ENCODE results near the gene DNAH14. TPM values are rescaled to one million over a fixed set of nuclear protein-coding genes. Genes with fewer than 3 reads are reported as not detected.

Gene DNAH14
- total RNA-seq, 2 donors from 2014 or later = 36.6 to 41.6 TPM

GRCh38 chr1:225422795-225423517 is 493.5 kb downstream of the DNAH14 start:
- Histone ChIP-seq H3K9ac (ENCODE audit: extremely low read depth, low read length, poor library complexity, severe bottlenecking) (no peak overlapping the region), H3K27me3 (ENCODE audit: control insufficient read depth, insufficient read depth, low read length, poor library complexity, severe bottlenecking) (peaks cover 5% of the 10 kb centered on the region), H3K4me1 (ENCODE audit: control insufficient read depth, insufficient read depth, low read length) (peaks cover 4% of the 10 kb centered on the region), H3K36me3 (ENCODE audit: control insufficient read depth, insufficient read depth, low read length) (peaks cover 48% of the 10 kb centered on the region), H3K9me3 (ENCODE audit: control insufficient read depth, low read length) (no peaks in the 10 kb centered on the region), H3K4me3 (ENCODE audit: low read length) (no peak overlapping the region), H3K27ac (ENCODE audit: low read depth, low read length) (no peak overlapping the region)
- TF ChIP-seq, protein P1, sequence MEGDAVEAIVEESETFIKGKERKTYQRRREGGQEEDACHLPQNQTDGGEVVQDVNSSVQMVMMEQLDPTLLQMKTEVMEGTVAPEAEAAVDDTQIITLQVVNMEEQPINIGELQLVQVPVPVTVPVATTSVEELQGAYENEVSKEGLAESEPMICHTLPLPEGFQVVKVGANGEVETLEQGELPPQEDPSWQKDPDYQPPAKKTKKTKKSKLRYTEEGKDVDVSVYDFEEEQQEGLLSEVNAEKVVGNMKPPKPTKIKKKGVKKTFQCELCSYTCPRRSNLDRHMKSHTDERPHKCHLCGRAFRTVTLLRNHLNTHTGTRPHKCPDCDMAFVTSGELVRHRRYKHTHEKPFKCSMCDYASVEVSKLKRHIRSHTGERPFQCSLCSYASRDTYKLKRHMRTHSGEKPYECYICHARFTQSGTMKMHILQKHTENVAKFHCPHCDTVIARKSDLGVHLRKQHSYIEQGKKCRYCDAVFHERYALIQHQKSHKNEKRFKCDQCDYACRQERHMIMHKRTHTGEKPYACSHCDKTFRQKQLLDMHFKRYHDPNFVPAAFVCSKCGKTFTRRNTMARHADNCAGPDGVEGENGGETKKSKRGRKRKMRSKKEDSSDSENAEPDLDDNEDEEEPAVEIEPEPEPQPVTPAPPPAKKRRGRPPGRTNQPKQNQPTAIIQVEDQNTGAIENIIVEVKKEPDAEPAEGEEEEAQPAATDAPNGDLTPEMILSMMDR (conservative IDR thresholded peaks at IDR 0.05) = no peak
- no peaks in the 10 kb centered on the region for H3K9me3 Mint-ChIP-seq
- H3K4me3 Mint-ChIP-seq = no peak overlapping the region
- 89 to 90% methylated on average over 3 to 7 of the region's 7 CpGs for WGBS, 2 experiments (ENCODE audit: insufficient coverage in 1 of 2, insufficient read length in 1 of 2)
- peak overlapping the region; percentile 2 for H3K27ac Mint-ChIP-seq
- DNase-seq = no peak
- peaks cover 51% of the 10 kb centered on the region for H3K4me1 Mint-ChIP-seq
- peaks cover 17% of the 10 kb centered on the region for H3K36me3 Mint-ChIP-seq (ENCODE audit: low read depth)
- peaks cover 37% of the 10 kb centered on the region for H3K27me3 Mint-ChIP-seq (ENCODE audit: insufficient read depth)

- WGBS, 2 experiments (ENCODE audit: insufficient coverage in 1 of 2, insufficient read length in 1 of 2) = 65 to 78% methylated on average over 1 to 2 of the region's 2 CpGs
- Mint-ChIP-seq H3K4me3 (no peak overlapping the region), H3K36me3 (ENCODE audit: low read depth) (peaks cover 12% of the 10 kb centered on the region), H3K4me1 (peaks cover 51% of the 10 kb centered on the region), H3K9me3 (no peaks in the 10 kb centered on the region), H3K27me3 (ENCODE audit: insufficient read depth) (peaks cover 37% of the 10 kb centered on the region), H3K27ac (peak overlapping the region; percentile 2)
- TF ChIP-seq, protein P1 (conservative IDR thresholded peaks at IDR 0.05) = no peak
- DNase-seq = peak; percentile 63
- Histone ChIP-seq H3K4me3 (ENCODE audit: low read length) (peak overlapping the region; percentile 89), H3K9ac (ENCODE audit: extremely low read depth, low read length, poor library complexity, severe bottlenecking) (no peak overlapping the region), H3K9me3 (ENCODE audit: control insufficient read depth, low read length) (no peaks in the 10 kb centered on the region), H3K27ac (ENCODE audit: low read depth, low read length) (no peak overlapping the region), H3K27me3 (ENCODE audit: control insufficient read depth, insufficient read depth, low read length, poor library complexity, severe bottlenecking) (peaks cover 5% of the 10 kb centered on the region), H3K36me3 (ENCODE audit: control insufficient read depth, insufficient read depth, low read length) (peaks cover 43% of the 10 kb centered on the region), H3K4me1 (ENCODE audit: control insufficient read depth, insufficient read depth, low read length) (peaks cover 4% of the 10 kb centered on the region)
These were observed 494.0 kb downstream of the DNAH14 start for GRCh38 chr1:225423518-225423855.

- peaks cover 4% of the 10 kb centered on the region for H3K4me1 ChIP-seq (ENCODE audit: control insufficient read depth, insufficient read depth, low read length)
- Mint-ChIP-seq H3K4me1 (peaks cover 52% of the 10 kb centered on the region), H3K9me3 (no peaks in the 10 kb centered on the region)
These were observed 495.2 kb downstream of the DNAH14 start for GRCh38 chr1:225424562-225425200.

More at GRCh38 chr1:225424562-225425200, 495.2 kb downstream of the DNAH14 start:
- peaks cover 46% of the 10 kb centered on the region for H3K27me3 Mint-ChIP-seq (ENCODE audit: insufficient read depth)
- TF ChIP-seq, protein P1 (conservative IDR thresholded peaks at IDR 0.05) = no peak
- H3K27ac Mint-ChIP-seq = peak overlapping the region; percentile 85
- H3K4me3 ChIP-seq (ENCODE audit: low read length) = peak overlapping the region; percentile 89
- H3K27me3 ChIP-seq (ENCODE audit: control insufficient read depth, insufficient read depth, low read length, poor library complexity, severe bottlenecking) = peaks cover 5% of the 10 kb centered on the region
- no peaks in the 10 kb centered on the region for H3K9me3 ChIP-seq (ENCODE audit: control insufficient read depth, low read length)
- peaks cover 6% of the 10 kb centered on the region for H3K36me3 Mint-ChIP-seq (ENCODE audit: low read depth)
- H3K9ac ChIP-seq (ENCODE audit: extremely low read depth, low read length, poor library complexity, severe bottlenecking) = peak overlapping the region; percentile 31
- H3K36me3 ChIP-seq (ENCODE audit: control insufficient read depth, insufficient read depth, low read length) = peaks cover 31% of the 10 kb centered on the region
- no peak overlapping the region for H3K27ac ChIP-seq (ENCODE audit: low read depth, low read length)
- peak; percentile 85 for DNase-seq
- peak overlapping the region; percentile 80 for H3K4me3 Mint-ChIP-seq
- WGBS, 2 experiments (ENCODE audit: insufficient coverage in 1 of 2, insufficient read length in 1 of 2) = 42 to 44% methylated on average over 5 to 6 of the region's 6 CpGs
